Measurements from ENCODE around the gene SLC4A3. TPM values are rescaled to one million over a fixed set of nuclear protein-coding genes. Genes with fewer than 3 reads are reported as not detected.

SLC4A3 gene
- polyA plus RNA-seq, 1 of the 3 experiments (the other 2 are of a cell fraction), result 12.3 TPM

DNA sequence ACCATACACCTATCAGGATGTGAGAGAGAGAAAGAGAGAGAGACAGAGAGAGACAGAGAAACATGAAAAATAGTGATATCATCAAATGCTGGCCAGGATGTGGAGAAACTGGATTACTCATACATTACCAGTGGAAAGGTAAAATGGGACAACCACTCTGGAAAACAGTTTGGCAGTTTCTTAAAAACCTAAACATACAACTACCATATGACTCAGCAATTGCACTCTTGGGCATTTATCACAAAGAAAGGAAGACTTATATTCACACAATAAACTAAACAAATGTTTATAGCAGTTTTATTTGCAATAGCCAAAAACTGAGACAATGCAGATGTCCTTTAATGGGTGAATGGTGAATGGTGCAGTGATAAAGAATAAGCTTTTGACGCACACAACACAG, 29.1 kb downstream of the SLC4A3 start:
- Histone ChIP-seq H3K9ac (no peak overlapping the region), H3K4me2 (no peak overlapping the region), H3K27me3 (ENCODE audit: insufficient read depth) (peaks cover 16% of the 10 kb centered on the region; the same call in 1 of the 2 replicates), H3K9me2 (no peaks in the 10 kb centered on the region), H3K79me2 (ENCODE audit: insufficient read depth) (no peaks in the 10 kb centered on the region), H2AFZ (ENCODE audit: low read depth) (no peak overlapping the region), H3K9me3 (no peaks in the 10 kb centered on the region), H3K36me3 (replicated peaks in 1 of 2; ENCODE audit: control insufficient read depth in 1 of 2, insufficient read depth in 2 of 2, low read length in 1 of 2) (no peaks in the 10 kb centered on the region), H3K4me3 (ENCODE audit: low read depth in 2 of 2, low read length in 1 of 2) (no peak overlapping the region), H3K27ac (ENCODE audit: low read depth in 2 of 2, low read length in 1 of 2) (no peak overlapping the region), H3F3A (replicated peaks; ENCODE audit: insufficient read depth) (no peaks in the 10 kb centered on the region), H4K20me1 (ENCODE audit: insufficient read depth) (no peaks in the 10 kb centered on the region), H3K4me1 (ENCODE audit: control insufficient read depth in 1 of 2, insufficient read depth in 2 of 2, low read depth in 1 of 2, low read length in 1 of 2) (no peaks in the 10 kb centered on the region)
- no peak for DNase-seq
- ChIA-PET POLR2A (no interaction called here), CTCF (interaction anchor here (1.0 to 1.1 kb wide), 2 partner anchors 13 to 14 kb away, joined by 3 to 4 read pairs; no protein-coding TSS in a partner anchor)
- no peak for TF ChIP-seq RFX5 (IDR thresholded peaks at IDR 0.05; ENCODE audit: low read length)
- no peak for TF ChIP-seq JUND (IDR thresholded peaks at IDR 0.05)
- TF ChIP-seq TEAD4 (IDR thresholded peaks at IDR 0.05; ENCODE audit: borderline replicate concordance, insufficient read depth), result no peak
- TF ChIP-seq SIN3A (IDR thresholded peaks at IDR 0.05; ENCODE audit: borderline replicate concordance, low read depth, low read length), result no peak
- TF ChIP-seq FOXM1 (IDR thresholded peaks at IDR 0.05; ENCODE audit: low read depth), result no peak
- TF ChIP-seq, protein P1, sequence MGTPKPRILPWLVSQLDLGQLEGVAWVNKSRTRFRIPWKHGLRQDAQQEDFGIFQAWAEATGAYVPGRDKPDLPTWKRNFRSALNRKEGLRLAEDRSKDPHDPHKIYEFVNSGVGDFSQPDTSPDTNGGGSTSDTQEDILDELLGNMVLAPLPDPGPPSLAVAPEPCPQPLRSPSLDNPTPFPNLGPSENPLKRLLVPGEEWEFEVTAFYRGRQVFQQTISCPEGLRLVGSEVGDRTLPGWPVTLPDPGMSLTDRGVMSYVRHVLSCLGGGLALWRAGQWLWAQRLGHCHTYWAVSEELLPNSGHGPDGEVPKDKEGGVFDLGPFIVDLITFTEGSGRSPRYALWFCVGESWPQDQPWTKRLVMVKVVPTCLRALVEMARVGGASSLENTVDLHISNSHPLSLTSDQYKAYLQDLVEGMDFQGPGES (IDR thresholded peaks at IDR 0.05; ENCODE audit: low read depth, low read length), result no peak
- TF ChIP-seq, protein P2, sequence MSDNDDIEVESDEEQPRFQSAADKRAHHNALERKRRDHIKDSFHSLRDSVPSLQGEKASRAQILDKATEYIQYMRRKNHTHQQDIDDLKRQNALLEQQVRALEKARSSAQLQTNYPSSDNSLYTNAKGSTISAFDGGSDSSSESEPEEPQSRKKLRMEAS (IDR thresholded peaks at IDR 0.05; ENCODE audit: low read depth), result no peak
- TF ChIP-seq, protein P3, sequence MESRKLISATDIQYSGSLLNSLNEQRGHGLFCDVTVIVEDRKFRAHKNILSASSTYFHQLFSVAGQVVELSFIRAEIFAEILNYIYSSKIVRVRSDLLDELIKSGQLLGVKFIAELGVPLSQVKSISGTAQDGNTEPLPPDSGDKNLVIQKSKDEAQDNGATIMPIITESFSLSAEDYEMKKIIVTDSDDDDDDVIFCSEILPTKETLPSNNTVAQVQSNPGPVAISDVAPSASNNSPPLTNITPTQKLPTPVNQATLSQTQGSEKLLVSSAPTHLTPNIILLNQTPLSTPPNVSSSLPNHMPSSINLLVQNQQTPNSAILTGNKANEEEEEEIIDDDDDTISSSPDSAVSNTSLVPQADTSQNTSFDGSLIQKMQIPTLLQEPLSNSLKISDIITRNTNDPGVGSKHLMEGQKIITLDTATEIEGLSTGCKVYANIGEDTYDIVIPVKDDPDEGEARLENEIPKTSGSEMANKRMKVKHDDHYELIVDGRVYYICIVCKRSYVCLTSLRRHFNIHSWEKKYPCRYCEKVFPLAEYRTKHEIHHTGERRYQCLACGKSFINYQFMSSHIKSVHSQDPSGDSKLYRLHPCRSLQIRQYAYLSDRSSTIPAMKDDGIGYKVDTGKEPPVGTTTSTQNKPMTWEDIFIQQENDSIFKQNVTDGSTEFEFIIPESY (IDR thresholded peaks at IDR 0.05; ENCODE audit: borderline replicate concordance, low read depth), result no peak
- 7% methylated on average over 1 of the region's 1 CpG for WGBS (ENCODE audit: low lambda C conversion rate)

DNA sequence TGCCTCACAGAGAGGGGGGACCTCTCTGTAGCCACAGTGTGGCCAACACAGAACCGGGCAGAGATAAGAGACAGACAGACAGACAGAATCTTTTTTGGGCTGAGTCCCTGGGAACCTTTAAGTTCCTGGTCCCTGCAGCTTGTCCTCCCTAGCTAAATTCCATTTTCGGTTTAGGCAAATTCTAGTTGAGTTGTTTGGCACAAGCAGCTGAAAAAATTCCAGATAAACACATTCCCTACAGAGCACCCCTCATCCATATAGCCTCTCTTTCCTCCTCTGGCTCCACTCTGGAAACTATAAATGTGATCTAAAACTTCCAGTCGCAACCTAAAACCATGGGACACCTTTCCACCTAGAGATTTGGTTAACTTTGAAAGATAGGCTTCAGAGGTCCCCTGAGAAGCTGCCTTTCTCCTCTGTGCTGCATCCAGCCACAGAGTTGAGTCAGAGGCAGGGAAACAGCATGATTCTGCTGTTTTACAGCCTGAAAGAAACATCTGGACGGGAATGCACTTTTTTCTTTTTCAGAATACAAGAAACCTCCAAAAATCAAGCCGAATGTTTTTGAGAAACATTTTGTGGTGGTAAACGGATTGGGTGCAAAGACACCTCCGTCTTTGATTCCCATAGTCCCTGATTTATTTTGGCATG, 30.9 kb downstream of the SLC4A3 start:
- CTCF ChIA-PET, result interaction anchor here (0.6 to 2.5 kb wide), 9 partner anchors 10 to 129 kb away, joined by 3 to 11 read pairs (median 3); no protein-coding TSS in a partner anchor
- H3K27me3 ChIP-seq (ENCODE audit: insufficient read depth), result peaks cover 15% of the 10 kb centered on the region; the same call in 1 of the 2 replicates
- H3K4me1 ChIP-seq (ENCODE audit: control insufficient read depth in 1 of 2, insufficient read depth in 2 of 2, low read depth in 1 of 2, low read length in 1 of 2), result no peaks in the 10 kb centered on the region
- POLR2A ChIA-PET, result no interaction called here
- no peak overlapping the region for H2AFZ ChIP-seq (ENCODE audit: low read depth)
- no peaks in the 10 kb centered on the region for H3K36me3 ChIP-seq (replicated peaks in 1 of 2; ENCODE audit: control insufficient read depth in 1 of 2, insufficient read depth in 2 of 2, low read length in 1 of 2)
- no peaks in the 10 kb centered on the region for H3K9me3 ChIP-seq
- DNase-seq, result no peak
- 13% methylated on average over 7 of the region's 7 CpGs for WGBS (ENCODE audit: low lambda C conversion rate)
- no peaks in the 10 kb centered on the region for H3K79me2 ChIP-seq (ENCODE audit: insufficient read depth)
- H3K9me2 ChIP-seq, result no peaks in the 10 kb centered on the region
- no peak overlapping the region for H3K4me2 ChIP-seq
- H3K9ac ChIP-seq, result no peak overlapping the region
- TF ChIP-seq SIN3A (IDR thresholded peaks at IDR 0.05; ENCODE audit: borderline replicate concordance, low read depth, low read length) (no peak), RXRA (IDR thresholded peaks at IDR 0.05; ENCODE audit: borderline replicate concordance, low read depth) (no peak), TEAD4 (IDR thresholded peaks at IDR 0.05; ENCODE audit: borderline replicate concordance, insufficient read depth) (no peak), EP300 (IDR thresholded peaks at IDR 0.05; ENCODE audit: borderline replicate concordance in 1 of 2, low read depth in 1 of 2, low read length in 1 of 2) (no peak)
- TF ChIP-seq, protein P4, sequence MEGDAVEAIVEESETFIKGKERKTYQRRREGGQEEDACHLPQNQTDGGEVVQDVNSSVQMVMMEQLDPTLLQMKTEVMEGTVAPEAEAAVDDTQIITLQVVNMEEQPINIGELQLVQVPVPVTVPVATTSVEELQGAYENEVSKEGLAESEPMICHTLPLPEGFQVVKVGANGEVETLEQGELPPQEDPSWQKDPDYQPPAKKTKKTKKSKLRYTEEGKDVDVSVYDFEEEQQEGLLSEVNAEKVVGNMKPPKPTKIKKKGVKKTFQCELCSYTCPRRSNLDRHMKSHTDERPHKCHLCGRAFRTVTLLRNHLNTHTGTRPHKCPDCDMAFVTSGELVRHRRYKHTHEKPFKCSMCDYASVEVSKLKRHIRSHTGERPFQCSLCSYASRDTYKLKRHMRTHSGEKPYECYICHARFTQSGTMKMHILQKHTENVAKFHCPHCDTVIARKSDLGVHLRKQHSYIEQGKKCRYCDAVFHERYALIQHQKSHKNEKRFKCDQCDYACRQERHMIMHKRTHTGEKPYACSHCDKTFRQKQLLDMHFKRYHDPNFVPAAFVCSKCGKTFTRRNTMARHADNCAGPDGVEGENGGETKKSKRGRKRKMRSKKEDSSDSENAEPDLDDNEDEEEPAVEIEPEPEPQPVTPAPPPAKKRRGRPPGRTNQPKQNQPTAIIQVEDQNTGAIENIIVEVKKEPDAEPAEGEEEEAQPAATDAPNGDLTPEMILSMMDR (IDR thresholded peaks at IDR 0.05), result no peak
- no peak overlapping the region for H3K4me3 ChIP-seq (ENCODE audit: low read depth in 2 of 2, low read length in 1 of 2)
- H3K27ac ChIP-seq (ENCODE audit: low read depth in 2 of 2, low read length in 1 of 2), result no peak overlapping the region
- H4K20me1 ChIP-seq (ENCODE audit: insufficient read depth), result no peaks in the 10 kb centered on the region
- H3F3A ChIP-seq (replicated peaks; ENCODE audit: insufficient read depth), result no peaks in the 10 kb centered on the region
